Measurements from ENCODE around the gene KCTD7.
"Not testable (repeated sequence)": the region's sequence is repeated elsewhere in the genome, so short reads cannot be mapped to it uniquely, and the experiment has no call there.

- TF ChIP-seq FOXJ3 (CRISPR knock-in tag; IDR thresholded peaks at IDR 0.05; ENCODE audit: borderline replicate concordance); ATF6 (CRISPR knock-in tag; IDR thresholded peaks at IDR 0.05); ATF3 (CRISPR knock-in tag; conservative IDR thresholded peaks at IDR 0.05); CREM (CRISPR knock-in tag; IDR thresholded peaks at IDR 0.05); CTCF (IDR thresholded peaks at IDR 0.05); FOXP1 (CRISPR knock-in tag; IDR thresholded peaks at IDR 0.05; ENCODE audit: borderline replicate concordance); PRDM15 (CRISPR knock-in tag; IDR thresholded peaks at IDR 0.05): not testable (repeated sequence)
Observed at GRCh38 chr7:66655826-66656485, 27.3 kb downstream of the KCTD7 start.
